HepG2 (cell line): ENCODE measurements around the gene HOXC9. TPM values are rescaled to one million over a fixed set of nuclear protein-coding genes. Genes with fewer than 3 reads are reported as not detected.

Experiments used
- ATAC-seq: fragments of 200-7000 bp; cut with Tn5 transposase; 3 replicates; pipeline ENCODE4 v1.9.1; 2020; ENCODE audit warnings: mild to moderate bottlenecking, moderate library complexity
- BruUV-seq: library from RNA; stranded (reverse); fragments of 400-500 nt; replicated peaks from 2 replicates; lab custom pipeline; 2021; lab: Mats Ljungman, UMichigan
- CTCF ChIA-PET: fragments of 300-600 bp; formaldehyde crosslinking; extraction: SDS; loops from one replicate; lab custom pipeline; 2021; ENCODE audit warnings: low total read pairs, inconsistent platforms, low intra/inter-chr PET ratio; lab: Yijun Ruan, JAX
- POLR2A ChIA-PET: fragments of 350-600 bp; sonication (Branson Sonifier 250); formaldehyde crosslinking; loops from one replicate; lab custom pipeline; 2020; ENCODE audit warnings: antibody characterized with exemption, inconsistent platforms; lab: Yijun Ruan, JAX
- DNase-seq: peaks from one replicate; pipeline ENCODE4 v3.0.0-alpha.2; 2015; ENCODE audit warnings: low spot score
- FAIRE-seq: peaks from 3 replicates; lab custom pipeline; 2011; peaks lifted over from hg19 to GRCh38; lab: Jason Lieb, UNC
- H2AFZ ChIP-seq: one replicate; pipeline ENCODE4 v1.6.1; 2011; ENCODE audit warnings: low read length, inconsistent platforms
- H3K27ac ChIP-seq: fragments of 300-600 bp; 3 replicates; pipeline ENCODE4 v1.8.0; 2011; ENCODE audit warnings: mixed run types, mild to moderate bottlenecking, mixed read lengths, low read length, inconsistent platforms; ENCODE audit not compliant: insufficient read depth; ENCODE audit errors: extremely low read length
- H3K27me3 ChIP-seq, 2 experiments: fragments of 200-600 bp in 1 of 2; 2 replicates in 1 of 2; 3 replicates in 1 of 2; pipeline versions ENCODE4 v1.6.0 to v1.8.0; 2011; ENCODE audit warnings: low read length in 2 of 2, mild to moderate bottlenecking in 2 of 2, moderate library complexity in 2 of 2, inconsistent platforms in 1 of 2; ENCODE audit not compliant: insufficient read depth in 2 of 2, control insufficient read depth in 1 of 2
- H3K36me3 ChIP-seq, 2 experiments: fragments of 200-600 bp in 1 of 2; replicated peaks in 1 of 2; 2 replicates in 1 of 2; 3 replicates in 1 of 2; pipeline versions ENCODE4 v1.5.1 to v1.8.0; 2011; ENCODE audit warnings: low read length in 2 of 2, inconsistent platforms in 1 of 2; ENCODE audit not compliant: insufficient read depth in 2 of 2, control insufficient read depth in 1 of 2
- H3K4me1 ChIP-seq: 2 replicates; pipeline ENCODE4 v1.5.1; 2012; ENCODE audit warnings: low read length, inconsistent platforms; ENCODE audit not compliant: insufficient read depth
- H3K4me2 ChIP-seq: 2 replicates; pipeline ENCODE4 v1.6.0; 2011; ENCODE audit warnings: low read depth, low read length, inconsistent platforms
- H3K4me3 ChIP-seq, 3 experiments: fragments of 200-600 bp in 1 of 3; sonication (generic), shearing (Covaris generic) in 1 of 3; replicated peaks in 1 of 3; 2 replicates each; pipeline ENCODE4 v1.5.1; 2011 to 2016; ENCODE audit warnings: low read length in 3 of 3, inconsistent platforms in 2 of 3, low read depth in 2 of 3, mild to moderate bottlenecking in 2 of 3, control low read depth in 1 of 3, mixed read lengths in 1 of 3; ENCODE audit not compliant: insufficient read depth in 1 of 3
- H3K79me2 ChIP-seq: one replicate; pipeline ENCODE4 v1.6.1; 2011; ENCODE audit warnings: low read length, inconsistent platforms; ENCODE audit not compliant: insufficient read depth
- H3K9ac ChIP-seq: 2 replicates; pipeline ENCODE4 v1.6.0; 2011; ENCODE audit warnings: mild to moderate bottlenecking, low read depth, low read length, inconsistent platforms; ENCODE audit not compliant: insufficient read depth
- H3K9me3 ChIP-seq: 2 replicates; pipeline ENCODE4 v1.5.1; 2012; ENCODE audit warnings: mild to moderate bottlenecking, low read length
- H4K20me1 ChIP-seq: 2 replicates; pipeline ENCODE4 v1.6.0; 2011; ENCODE audit warnings: inconsistent platforms, mild to moderate bottlenecking, low read length, moderate library complexity; ENCODE audit not compliant: insufficient read depth
- ATAD3A ChIP-seq: sonication (generic); formaldehyde crosslinking; IDR thresholded peaks from 2 replicates; pipeline ENCODE4 v1.4.0; 2020; ENCODE audit warnings: missing genetic modification reagents
- MBD4 ChIP-seq: IDR thresholded peaks from 2 replicates; pipeline ENCODE4 v1.6.1; 2012; ENCODE audit warnings: low read length, inconsistent platforms, borderline replicate concordance
- SMAD3 ChIP-seq: sonication (generic); formaldehyde crosslinking; IDR thresholded peaks from 2 replicates; pipeline ENCODE4 v1.4.0; 2020; ENCODE audit warnings: missing genetic modification reagents
- SP4 ChIP-seq: sonication (generic); formaldehyde crosslinking; IDR thresholded peaks from 2 replicates; pipeline ENCODE4 v1.8.1; 2023; ENCODE audit warnings: mild to moderate bottlenecking, missing genetic modification reagents
- XBP1 ChIP-seq: sonication (generic); formaldehyde crosslinking; IDR thresholded peaks from 2 replicates; pipeline ENCODE4 v1.5.0; 2020; ENCODE audit warnings: missing genetic modification reagents
- ZBTB20 ChIP-seq: sonication (generic); formaldehyde crosslinking; IDR thresholded peaks from 2 replicates; pipeline ENCODE4 v1.8.1; 2023; ENCODE audit warnings: missing genetic modification reagents, low read depth, mild to moderate bottlenecking, borderline replicate concordance
- ZNF136 ChIP-seq: sonication (generic); formaldehyde crosslinking; IDR thresholded peaks from 2 replicates; pipeline ENCODE4 v1.8.1; 2022; ENCODE audit warnings: low read depth, mild to moderate bottlenecking, moderate library complexity, missing genetic modification reagents
- ZNF264 ChIP-seq: sonication (generic); formaldehyde crosslinking; IDR thresholded peaks from 2 replicates; pipeline ENCODE4 v1.4.0; 2020; ENCODE audit warnings: missing genetic modification reagents
- ZNF350 ChIP-seq: sonication (generic); formaldehyde crosslinking; IDR thresholded peaks from 2 replicates; pipeline ENCODE4 v1.4.0; 2020; ENCODE audit warnings: mild to moderate bottlenecking, low read depth, missing genetic modification reagents, borderline replicate concordance
- WGBS: methylation state at CpG from one replicate; pipeline ENCODE4 v1.1.6; 2017; ENCODE audit warnings: low lambda C conversion rate; 5-methylcytosine and 5-hydroxymethylcytosine counted together
- in situ Hi-C: cut with HindIII; loops from 2 replicates; pipeline ENCODE4 v1.10.0; 2017; ENCODE audit warnings: low pct_unique_long_range_greater_than_20kb; ENCODE audit not compliant: extremely low pct_ligation_motif_present
- intact Hi-C: fragments of 100-400 bp; cut with micrococcal nuclease; formaldehyde crosslinking; loops from one replicate; pipeline ENCODE4 v1.10.0; 2022; ENCODE audit not compliant: unreplicated experiment
- polyA plus RNA-seq, 8 experiments: library from polyadenylated mRNA; depleted of rRNA in 3 of 8; stranded (reverse) in 7 of 8; unstranded in 1 of 8; fragments of >200 nt; fragmentation: Illumina TruSeq in 4 of 8; extraction: Trizol in 4 of 8; gene quantifications; 2 replicates each; pipeline versions ENCODE4 v1.2.1 to v1.2.3, GENCODE V29; 2011 to 2016; ENCODE audit warnings: low read depth in 4 of 8, missing spikeins in 1 of 8, mixed read lengths in 1 of 8; ENCODE audit not compliant: insufficient read depth in 1 of 8
- total RNA-seq, 5 experiments: library from RNA; depleted of rRNA; stranded (reverse); fragments of >200 nt; fragmentation: Illumina TruSeq; extraction: Trizol; gene quantifications; 2 replicates each; pipeline ENCODE4 v1.2.3, GENCODE V29; 2016; ENCODE audit warnings: low read depth in 1 of 5
- TF ChIP-seq, protein P1 (sequence below): sonication (generic); formaldehyde crosslinking; IDR thresholded peaks from 2 replicates; pipeline ENCODE4 v1.5.0; 2020; ENCODE audit warnings: missing genetic modification reagents
- TF ChIP-seq, protein P2 (sequence below): sonication (generic); formaldehyde crosslinking; IDR thresholded peaks from 2 replicates; pipeline ENCODE4 v1.8.1; 2023; ENCODE audit warnings: mild to moderate bottlenecking, moderate library complexity, missing genetic modification reagents
- TF ChIP-seq, protein P3 (sequence below): sonication (generic); formaldehyde crosslinking; conservative IDR thresholded peaks from 2 replicates; pipeline ENCODE4 v1.4.0; 2020; ENCODE audit warnings: missing genetic modification reagents
- TF ChIP-seq, protein P4 (sequence below): IDR thresholded peaks from 2 replicates; pipeline ENCODE4 v1.6.1; 2016
- TF ChIP-seq, protein P5 (sequence below): sonication (generic); formaldehyde crosslinking; IDR thresholded peaks from 2 replicates; pipeline ENCODE4 v1.8.1; 2023; ENCODE audit warnings: missing genetic modification reagents, inconsistent platforms, borderline replicate concordance
- TF ChIP-seq, protein P6 (sequence below): sonication (generic); formaldehyde crosslinking; IDR thresholded peaks from 2 replicates; pipeline ENCODE4 v1.4.0; 2020; ENCODE audit warnings: missing genetic modification reagents

Gene HOXC9
- total and polyA plus RNA-seq, 2 of the 13 experiments (the other 11 are each of a cell fraction or from before 2014, with no cell fraction given), result 0.11 to 1.1 TPM

DNA sequence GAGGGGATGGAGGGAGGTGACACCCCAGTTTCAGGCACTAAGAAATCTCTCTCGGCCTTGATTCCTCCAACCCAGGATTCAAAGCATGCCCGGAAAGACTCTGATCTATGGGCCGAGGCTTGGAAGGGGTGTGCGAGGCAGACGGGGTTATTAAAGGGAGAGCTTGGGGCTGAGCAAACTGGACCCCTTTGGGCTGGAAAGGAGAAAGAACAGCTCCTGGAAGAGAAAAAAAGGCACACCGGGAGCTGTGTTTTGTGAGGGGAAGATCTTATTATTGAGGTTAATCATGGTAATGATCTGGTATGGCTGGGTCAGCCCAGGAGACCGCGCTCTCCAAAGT is 48.0 kb downstream of the HOXC9 start (continued):
- TF ChIP-seq, protein P1, sequence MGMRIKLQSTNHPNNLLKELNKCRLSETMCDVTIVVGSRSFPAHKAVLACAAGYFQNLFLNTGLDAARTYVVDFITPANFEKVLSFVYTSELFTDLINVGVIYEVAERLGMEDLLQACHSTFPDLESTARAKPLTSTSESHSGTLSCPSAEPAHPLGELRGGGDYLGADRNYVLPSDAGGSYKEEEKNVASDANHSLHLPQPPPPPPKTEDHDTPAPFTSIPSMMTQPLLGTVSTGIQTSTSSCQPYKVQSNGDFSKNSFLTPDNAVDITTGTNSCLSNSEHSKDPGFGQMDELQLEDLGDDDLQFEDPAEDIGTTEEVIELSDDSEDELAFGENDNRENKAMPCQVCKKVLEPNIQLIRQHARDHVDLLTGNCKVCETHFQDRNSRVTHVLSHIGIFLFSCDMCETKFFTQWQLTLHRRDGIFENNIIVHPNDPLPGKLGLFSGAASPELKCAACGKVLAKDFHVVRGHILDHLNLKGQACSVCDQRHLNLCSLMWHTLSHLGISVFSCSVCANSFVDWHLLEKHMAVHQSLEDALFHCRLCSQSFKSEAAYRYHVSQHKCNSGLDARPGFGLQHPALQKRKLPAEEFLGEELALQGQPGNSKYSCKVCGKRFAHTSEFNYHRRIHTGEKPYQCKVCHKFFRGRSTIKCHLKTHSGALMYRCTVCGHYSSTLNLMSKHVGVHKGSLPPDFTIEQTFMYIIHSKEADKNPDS, result no peak
- TF ChIP-seq SMAD3 (no peak), ZNF350 (CRISPR knock-in tag) (no peak), SP4 (CRISPR knock-in tag) (no peak), ZNF136 (no peak)
- TF ChIP-seq, protein P2, sequence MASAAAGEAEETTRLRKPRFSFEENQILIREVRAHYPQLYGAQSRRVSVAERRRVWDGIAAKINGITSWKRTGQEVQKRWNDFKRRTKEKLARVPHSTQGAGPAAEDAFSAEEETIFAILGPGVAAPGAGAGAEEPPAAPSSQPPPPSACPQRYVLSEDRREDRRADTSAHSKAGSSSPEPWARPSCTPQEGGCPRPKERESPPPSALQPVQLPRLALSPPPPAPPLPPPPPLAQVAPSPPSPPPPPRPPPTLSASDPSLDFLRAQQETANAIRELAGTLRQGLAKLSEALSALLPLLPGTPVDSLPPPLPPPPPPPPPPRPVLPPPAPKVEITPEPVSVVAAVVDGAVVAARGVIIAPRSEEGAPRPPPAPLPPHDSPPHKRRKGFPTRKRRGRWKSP (CRISPR knock-in tag), result no peak
- TF ChIP-seq, protein P3, sequence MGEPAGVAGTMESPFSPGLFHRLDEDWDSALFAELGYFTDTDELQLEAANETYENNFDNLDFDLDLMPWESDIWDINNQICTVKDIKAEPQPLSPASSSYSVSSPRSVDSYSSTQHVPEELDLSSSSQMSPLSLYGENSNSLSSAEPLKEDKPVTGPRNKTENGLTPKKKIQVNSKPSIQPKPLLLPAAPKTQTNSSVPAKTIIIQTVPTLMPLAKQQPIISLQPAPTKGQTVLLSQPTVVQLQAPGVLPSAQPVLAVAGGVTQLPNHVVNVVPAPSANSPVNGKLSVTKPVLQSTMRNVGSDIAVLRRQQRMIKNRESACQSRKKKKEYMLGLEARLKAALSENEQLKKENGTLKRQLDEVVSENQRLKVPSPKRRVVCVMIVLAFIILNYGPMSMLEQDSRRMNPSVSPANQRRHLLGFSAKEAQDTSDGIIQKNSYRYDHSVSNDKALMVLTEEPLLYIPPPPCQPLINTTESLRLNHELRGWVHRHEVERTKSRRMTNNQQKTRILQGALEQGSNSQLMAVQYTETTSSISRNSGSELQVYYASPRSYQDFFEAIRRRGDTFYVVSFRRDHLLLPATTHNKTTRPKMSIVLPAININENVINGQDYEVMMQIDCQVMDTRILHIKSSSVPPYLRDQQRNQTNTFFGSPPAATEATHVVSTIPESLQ (CRISPR knock-in tag), result no peak
- TF ChIP-seq, all 625 proteins: peak for 0

DNA sequence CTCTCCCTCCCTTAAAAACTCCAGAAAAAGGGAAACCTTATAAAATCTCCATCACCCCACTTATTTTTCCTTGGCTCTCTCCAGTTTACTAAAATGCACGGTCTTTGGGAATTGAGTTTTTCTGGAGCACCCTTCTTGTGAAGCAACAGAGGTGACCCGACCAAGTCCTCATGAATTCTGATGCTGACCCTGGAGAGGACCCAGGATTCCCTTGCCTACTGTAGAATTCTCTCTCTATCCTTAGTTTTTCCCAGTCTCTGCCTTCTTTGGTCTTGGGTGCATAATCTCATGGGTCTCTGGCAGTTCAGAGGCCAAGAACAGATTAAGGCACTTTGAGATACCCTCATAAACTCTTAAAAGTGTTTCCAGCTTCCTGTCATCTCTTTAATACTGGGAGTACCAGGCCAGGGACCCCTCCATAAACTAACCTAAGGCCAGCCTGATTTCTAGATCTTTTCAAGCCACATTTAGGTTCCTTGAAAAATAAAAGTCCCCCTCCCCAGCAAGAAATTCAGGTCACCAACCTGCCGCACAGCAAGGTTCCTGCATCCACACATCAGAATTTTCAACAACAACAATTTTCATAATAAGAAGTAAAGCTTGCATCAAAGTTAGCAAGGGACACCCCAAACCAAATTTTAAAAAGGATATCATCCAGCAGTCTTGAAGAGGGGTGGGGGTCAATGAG is 48.6 kb downstream of the HOXC9 start:
- no peak overlapping the region for H3K27ac ChIP-seq
- no peak for ATAC-seq
- ChIA-PET CTCF (no interaction called here), POLR2A (no interaction called here)
- 31% methylated on average over 3 of the region's 3 CpGs for WGBS
- in situ Hi-C loops (no loop called here), intact Hi-C loops (no loop called here)
- no peak overlapping the region for H3K9ac ChIP-seq
- H3K27me3 ChIP-seq, result peaks cover 10 to 83% of the 10 kb centered on the region in 2 experiments
- H3K4me3 ChIP-seq, result no peak overlapping the region
- no peak for DNase-seq
- H3K9me3 ChIP-seq, result no peaks in the 10 kb centered on the region
- no peak overlapping the region for H2AFZ ChIP-seq
- H4K20me1 ChIP-seq, result no peaks in the 10 kb centered on the region
- no peaks in the 10 kb centered on the region for H3K36me3 ChIP-seq
- no TSS peak for BruUV-seq
- FAIRE-seq, result no peak
- no peaks in the 10 kb centered on the region for H3K4me1 ChIP-seq
- no peak overlapping the region for H3K4me2 ChIP-seq
- H3K79me2 ChIP-seq, result no peaks in the 10 kb centered on the region
- TF ChIP-seq, protein P4, sequence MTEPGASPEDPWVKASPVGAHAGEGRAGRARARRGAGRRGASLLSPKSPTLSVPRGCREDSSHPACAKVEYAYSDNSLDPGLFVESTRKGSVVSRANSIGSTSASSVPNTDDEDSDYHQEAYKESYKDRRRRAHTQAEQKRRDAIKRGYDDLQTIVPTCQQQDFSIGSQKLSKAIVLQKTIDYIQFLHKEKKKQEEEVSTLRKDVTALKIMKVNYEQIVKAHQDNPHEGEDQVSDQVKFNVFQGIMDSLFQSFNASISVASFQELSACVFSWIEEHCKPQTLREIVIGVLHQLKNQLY (CRISPR knock-in tag), result no peak
- TF ChIP-seq ATAD3A (CRISPR knock-in tag) (no peak), ZBTB20 (CRISPR knock-in tag) (no peak), MBD4 (no peak), ZNF264 (CRISPR knock-in tag) (no peak), XBP1 (CRISPR knock-in tag) (no peak)
- TF ChIP-seq, protein P5, sequence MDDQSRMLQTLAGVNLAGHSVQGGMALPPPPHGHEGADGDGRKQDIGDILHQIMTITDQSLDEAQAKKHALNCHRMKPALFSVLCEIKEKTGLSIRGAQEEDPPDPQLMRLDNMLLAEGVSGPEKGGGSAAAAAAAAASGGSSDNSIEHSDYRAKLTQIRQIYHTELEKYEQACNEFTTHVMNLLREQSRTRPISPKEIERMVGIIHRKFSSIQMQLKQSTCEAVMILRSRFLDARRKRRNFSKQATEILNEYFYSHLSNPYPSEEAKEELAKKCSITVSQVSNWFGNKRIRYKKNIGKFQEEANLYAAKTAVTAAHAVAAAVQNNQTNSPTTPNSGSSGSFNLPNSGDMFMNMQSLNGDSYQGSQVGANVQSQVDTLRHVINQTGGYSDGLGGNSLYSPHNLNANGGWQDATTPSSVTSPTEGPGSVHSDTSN (CRISPR knock-in tag), result no peak
- TF ChIP-seq, protein P6, sequence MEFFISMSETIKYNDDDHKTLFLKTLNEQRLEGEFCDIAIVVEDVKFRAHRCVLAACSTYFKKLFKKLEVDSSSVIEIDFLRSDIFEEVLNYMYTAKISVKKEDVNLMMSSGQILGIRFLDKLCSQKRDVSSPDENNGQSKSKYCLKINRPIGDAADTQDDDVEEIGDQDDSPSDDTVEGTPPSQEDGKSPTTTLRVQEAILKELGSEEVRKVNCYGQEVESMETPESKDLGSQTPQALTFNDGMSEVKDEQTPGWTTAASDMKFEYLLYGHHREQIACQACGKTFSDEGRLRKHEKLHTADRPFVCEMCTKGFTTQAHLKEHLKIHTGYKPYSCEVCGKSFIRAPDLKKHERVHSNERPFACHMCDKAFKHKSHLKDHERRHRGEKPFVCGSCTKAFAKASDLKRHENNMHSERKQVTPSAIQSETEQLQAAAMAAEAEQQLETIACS (CRISPR knock-in tag), result no peak
